Activated gamma-delta T cell treated with Interleukin-2 at 50 U/mL for 16 hours (primary cell): Measurements from ENCODE around the gene BMPR1A.

Source experiments
- DNase-seq: peaks from one replicate; pipeline ENCODE4 v3.0.0-alpha.2; 2020

The BMPR1A gene

GRCh38 chr10:86768412-86769062 is 12.1 kb downstream of the BMPR1A start:
- DNase-seq = no peak

GRCh38 chr10:86769991-86770390 is 13.6 kb downstream of the BMPR1A start:
- DNase-seq = no peak

DNA sequence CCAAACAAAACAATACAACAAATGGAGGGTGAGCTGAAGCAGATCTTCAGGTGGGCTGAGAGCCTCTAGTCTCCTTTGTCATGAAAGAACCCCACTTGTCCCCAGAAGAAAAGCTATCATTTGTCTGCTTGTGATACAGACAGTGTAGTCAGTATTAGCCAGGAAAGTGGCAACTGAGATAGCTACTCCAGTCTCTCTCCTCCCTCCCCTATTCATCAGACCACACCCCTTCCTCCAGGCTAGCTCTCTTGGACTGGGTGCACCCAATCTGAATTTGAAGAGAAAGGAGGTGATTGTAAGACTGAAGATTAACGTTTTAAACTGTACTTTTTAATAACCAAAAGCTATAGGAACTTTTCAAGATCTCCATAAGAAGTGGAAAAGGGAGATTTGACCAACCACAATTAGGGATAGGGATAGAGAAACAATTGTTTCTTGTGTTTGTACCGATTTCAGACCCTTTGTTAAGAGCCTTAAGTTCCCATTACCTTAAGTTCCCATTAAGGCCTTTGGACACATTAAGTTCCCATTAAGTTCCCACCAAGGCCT is 14.1 kb downstream of the BMPR1A start:
- no peak for DNase-seq

GRCh38 chr10:86773498-86773897 is 17.1 kb downstream of the BMPR1A start:
- no peak for DNase-seq

DNA sequence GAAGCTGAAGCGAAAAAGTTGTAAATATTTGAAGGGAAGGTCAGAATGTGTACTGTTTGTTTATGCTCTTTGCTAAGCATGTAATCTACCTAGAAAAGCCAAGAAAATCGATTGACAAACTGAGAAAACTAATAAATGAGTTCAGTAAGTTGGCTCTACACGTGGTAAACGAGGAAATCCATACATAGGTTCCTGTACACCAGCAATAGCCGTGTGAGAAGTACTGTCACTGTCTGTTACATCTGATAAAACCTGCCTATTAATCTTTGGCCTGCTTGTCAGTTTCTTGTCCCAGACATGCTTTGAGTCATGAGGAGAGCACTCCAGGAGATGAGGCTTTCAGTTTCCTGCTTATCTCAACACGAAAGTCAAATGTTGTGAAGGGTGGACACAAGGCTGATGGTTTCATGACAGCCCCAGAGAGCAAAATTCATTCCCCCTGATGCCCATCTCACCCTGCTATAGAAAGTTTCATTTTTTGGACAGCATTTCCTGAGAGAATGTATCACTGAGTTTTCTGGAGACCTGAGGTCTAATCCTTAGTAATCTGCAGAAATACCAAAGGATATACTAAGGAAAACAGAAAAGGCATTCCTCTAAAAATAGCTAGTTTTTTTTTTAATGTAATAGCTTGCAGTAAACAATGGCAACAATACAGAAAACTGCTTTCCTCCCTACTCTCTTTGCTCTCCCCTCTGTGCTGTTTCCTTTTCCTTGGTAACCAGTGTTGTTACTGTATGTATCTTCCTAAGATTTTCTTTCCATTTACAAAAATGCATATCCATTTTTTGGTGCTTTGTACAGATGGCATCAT is 18.8 kb downstream of the BMPR1A start:
- no peak for DNase-seq

- DNase-seq = no peak
These were observed 19.4 kb downstream of the BMPR1A start for GRCh38 chr10:86775870-86776180.

- DNase-seq = no peak
These were observed 23.0 kb downstream of the BMPR1A start for GRCh38 chr10:86779220-86780017.

GRCh38 chr10:86782701-86783418 is 26.4 kb downstream of the BMPR1A start:
- DNase-seq = no peak

DNA sequence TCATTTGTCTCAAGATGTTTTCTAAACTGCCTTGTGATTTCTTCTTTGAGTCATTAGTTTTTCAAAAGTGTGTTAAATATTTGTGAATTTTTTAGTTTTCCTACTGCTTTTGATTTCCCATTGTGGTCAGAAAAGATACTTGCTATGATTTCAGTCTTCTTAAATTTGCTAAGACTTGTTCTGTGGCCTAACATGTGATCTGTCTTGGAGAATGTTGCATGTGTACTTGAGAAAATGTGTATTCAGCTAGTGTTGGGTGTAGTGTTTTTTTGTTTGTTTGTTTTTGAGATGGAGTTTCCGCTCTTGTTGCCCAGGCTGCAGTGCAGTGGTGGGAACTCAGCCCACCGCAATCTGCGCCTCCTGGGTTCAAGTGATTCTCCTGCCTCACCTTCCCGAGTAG is 28.6 kb downstream of the BMPR1A start:
- DNase-seq = no peak

DNA sequence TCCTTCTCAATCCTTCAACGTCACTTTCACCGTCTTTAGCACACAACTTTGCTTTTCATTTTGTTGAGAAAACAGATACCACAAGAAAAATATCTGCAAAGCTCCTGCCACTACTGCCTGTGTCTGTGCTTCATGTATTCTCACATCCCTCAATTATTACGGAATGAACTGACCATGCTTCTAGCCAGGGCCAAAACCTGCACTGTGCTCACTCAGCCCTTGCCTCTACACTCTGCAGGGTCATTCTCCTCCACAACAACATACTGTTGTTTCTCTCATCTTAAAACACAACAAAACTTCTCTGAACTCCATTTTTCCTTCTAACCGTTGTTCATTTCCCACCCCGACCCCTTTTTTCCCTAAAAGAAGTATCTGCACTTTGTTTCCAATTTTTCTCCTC is 29.5 kb downstream of the BMPR1A start:
- DNase-seq = no peak

DNA sequence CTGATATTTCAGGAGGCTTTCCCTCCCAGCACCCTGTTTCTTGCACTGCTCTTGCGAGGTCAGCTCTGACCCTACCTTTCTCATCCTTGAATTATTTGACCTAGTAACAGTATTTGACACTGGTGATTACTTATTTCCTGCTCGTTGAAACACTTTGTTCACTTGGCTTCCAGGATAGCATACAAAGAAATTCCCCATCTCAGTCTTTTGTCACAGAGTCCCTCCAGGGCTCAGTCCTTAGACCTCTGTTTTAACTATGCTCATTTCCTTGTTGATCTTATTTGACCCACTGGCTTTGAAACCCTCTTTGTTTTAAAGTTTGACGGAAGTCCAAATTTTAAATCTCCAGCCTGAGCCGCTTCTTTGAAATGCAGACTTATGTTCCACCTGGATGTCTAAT is 29.9 kb downstream of the BMPR1A start:
- DNase-seq = no peak

- no peak for DNase-seq
These were observed 34.0 kb downstream of the BMPR1A start for GRCh38 chr10:86790394-86790793.

DNA sequence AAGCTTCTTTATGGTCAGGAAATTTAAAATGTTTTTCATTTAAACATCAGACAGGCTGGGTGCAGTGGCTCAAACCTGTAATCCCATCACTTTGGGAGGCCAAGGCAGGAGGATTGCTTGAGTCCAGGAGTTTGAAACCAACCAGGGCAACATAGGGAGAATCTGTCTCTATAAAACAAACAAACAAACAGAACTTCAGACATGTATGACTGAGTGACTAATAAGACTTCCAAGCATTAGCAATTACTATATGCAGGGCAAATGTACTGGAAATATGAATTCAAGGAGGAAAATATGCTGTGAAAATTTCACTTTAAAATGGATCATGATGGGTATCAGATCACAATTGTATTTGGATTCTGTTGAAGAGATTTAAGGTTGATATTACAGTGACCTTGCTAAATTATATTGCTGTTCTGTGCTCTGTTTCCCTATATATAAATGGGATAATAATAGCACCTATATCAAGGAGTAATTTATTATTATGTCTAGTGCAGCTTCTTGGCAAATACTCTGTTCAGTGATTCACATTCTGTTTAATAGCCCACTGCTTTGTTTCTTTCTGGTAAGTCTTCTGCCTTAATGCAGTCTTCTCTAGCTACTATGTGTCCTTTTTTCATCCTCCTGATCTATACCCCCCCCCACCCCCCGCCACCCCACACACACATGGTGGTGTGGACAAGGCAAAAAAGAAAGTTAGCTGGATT is 36.2 kb downstream of the BMPR1A start:
- no peak for DNase-seq

DNA sequence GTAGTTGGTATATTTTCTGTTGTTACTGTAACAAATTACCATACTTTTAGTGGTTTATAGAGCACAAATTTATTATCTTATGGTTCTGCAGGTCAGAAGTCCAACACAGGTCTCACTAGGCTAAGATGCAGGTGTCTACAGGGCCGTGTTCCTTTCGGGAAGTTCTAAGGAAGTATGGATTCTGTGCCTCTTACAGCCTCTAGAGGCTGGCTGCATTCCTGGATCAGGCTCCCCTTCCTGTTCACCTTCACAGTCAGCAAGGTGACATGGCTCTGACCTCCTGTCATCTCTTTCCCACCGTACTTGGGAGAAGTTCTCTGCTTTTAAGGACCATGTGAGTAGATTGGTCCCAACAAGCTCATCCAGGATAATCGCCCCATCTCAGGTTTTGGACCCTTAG is 37.3 kb downstream of the BMPR1A start:
- no peak for DNase-seq

DNA sequence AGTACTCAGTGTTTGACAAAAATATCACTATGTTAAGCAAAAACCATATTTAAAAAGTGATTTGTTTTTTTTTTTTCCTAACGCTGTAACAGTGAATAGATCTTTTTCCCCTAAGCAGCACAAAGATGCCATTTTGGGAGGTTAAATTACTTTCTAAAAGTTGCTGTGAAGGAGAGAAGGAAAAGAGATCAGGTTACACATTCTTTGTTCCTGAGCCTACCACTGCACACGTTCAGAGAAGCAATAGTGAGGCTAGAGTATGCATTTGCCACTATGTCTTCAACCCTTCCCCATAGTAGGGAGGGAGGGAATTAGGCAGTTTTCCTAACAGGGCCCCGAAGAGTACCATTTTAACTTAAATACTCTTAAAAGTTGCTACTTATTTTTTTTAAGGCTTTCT is 38.9 kb downstream of the BMPR1A start:
- DNase-seq = no peak

GRCh38 chr10:86798025-86798424 is 41.6 kb downstream of the BMPR1A start:
- DNase-seq = no peak

- DNase-seq = no peak
These were observed 42.2 kb downstream of the BMPR1A start for GRCh38 chr10:86798611-86799010.

DNA sequence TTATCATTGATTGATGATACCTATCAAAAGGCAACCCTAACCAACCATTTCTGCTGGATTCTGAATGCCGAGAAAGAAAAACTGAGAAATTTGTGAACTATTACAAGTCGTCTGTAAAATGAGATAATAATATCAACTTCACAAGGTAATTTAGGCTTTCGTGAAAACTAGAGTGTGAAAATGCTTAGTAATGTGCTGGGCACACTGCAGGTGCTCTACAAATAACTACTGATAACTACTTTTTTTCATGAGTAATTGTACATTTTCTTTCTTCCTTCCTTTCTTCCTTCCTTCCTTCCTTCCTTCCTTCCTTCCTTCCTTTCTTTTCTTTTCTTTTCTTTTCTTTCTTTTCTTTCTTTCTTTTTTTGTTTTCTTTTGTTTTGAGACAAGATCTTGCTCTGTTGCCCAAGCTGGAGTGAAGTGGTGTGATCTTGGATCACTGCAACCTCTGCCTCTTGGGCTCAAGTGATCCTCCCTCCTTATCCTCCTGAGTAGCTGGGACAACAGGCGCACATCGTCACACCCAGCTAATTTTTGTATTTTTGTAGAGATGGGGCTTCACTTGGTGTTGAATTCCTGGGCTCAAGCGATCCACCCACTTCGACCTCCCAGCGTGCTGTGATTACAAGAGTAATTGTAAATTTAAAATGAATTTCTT is 42.9 kb downstream of the BMPR1A start:
- DNase-seq = no peak

GRCh38 chr10:86801995-86802394 is 45.6 kb downstream of the BMPR1A start:
- no peak for DNase-seq

GRCh38 chr10:86802473-86803108 is 46.2 kb downstream of the BMPR1A start:
- DNase-seq = no peak

GRCh38 chr10:86803156-86803555 is 46.7 kb downstream of the BMPR1A start:
- no peak for DNase-seq
